ENCODE measurements around the gene MOSPD3. TPM values are rescaled to one million over a fixed set of nuclear protein-coding genes. Genes with fewer than 3 reads are reported as not detected.
"Not testable (repeated sequence)": the region's sequence is repeated elsewhere in the genome, so short reads cannot be mapped to it uniquely, and the experiment has no call there.

Gene MOSPD3
- total RNA-seq, result 30.1 and 36.0 TPM in 2 replicates
- 67.8 and 83.3 TPM in 2 replicates for polyA plus RNA-seq

- Histone ChIP-seq H3K4me1 (ENCODE audit: low read depth) (no peaks in the 10 kb centered on the region), H3K27ac (peak within 1 kb of the TSS; percentile 86), H3K36me3 (no peaks in the 10 kb centered on the region), H3K9me3 (ENCODE audit: low read depth) (no peaks in the 10 kb centered on the region), H3K27me3 (no peaks in the 10 kb centered on the region), H3K4me3 (peak within 1 kb of the TSS; percentile 72)
- no peak for TF ChIP-seq CTCF (IDR thresholded peaks at IDR 0.05; ENCODE audit: low read depth, low read length)
- peak; percentile 99 to 100 for DNase-seq (ENCODE audit: low read depth in 1 of 2, low spot score in 1 of 2)
Observed at GRCh38 chr7:100611983-100612729, at the start of gene MOSPD3. MOSPD3 (plus strand) TSS chr7:100612540; CDS start chr7:100612792, 252 bp downstream.

GRCh38 chr7:100563100-100563564 is 49.2 kb upstream of the MOSPD3 start:
- TF ChIP-seq CTCF (IDR thresholded peaks at IDR 0.05; ENCODE audit: low read depth, low read length), result no peak
- Histone ChIP-seq H3K36me3 (no peaks in the 10 kb centered on the region), H3K27ac (no peak overlapping the region), H3K27me3 (no peaks in the 10 kb centered on the region), H3K4me1 (ENCODE audit: low read depth) (no peaks in the 10 kb centered on the region), H3K4me3 (no peak overlapping the region), H3K9me3 (ENCODE audit: low read depth) (no peaks in the 10 kb centered on the region)
- no peak for DNase-seq (ENCODE audit: low read depth in 1 of 2, low spot score in 1 of 2)

- Histone ChIP-seq H3K27ac (no peak overlapping the region), H3K4me3 (no peak overlapping the region), H3K9me3 (ENCODE audit: low read depth) (no peaks in the 10 kb centered on the region), H3K36me3 (no peaks in the 10 kb centered on the region), H3K27me3 (no peaks in the 10 kb centered on the region), H3K4me1 (ENCODE audit: low read depth) (no peaks in the 10 kb centered on the region)
- peak; percentile 78 to 81 for DNase-seq (ENCODE audit: low read depth in 1 of 2, low spot score in 1 of 2)
- TF ChIP-seq CTCF (IDR thresholded peaks at IDR 0.05; ENCODE audit: low read depth, low read length), result peak; percentile 99
Observed at GRCh38 chr7:100563809-100564400, 48.4 kb upstream of the MOSPD3 start.

- not testable (repeated sequence) for H3K27ac ChIP-seq; H3K36me3 ChIP-seq; H3K4me3 ChIP-seq; H3K27me3 ChIP-seq; H3K9me3 ChIP-seq (ENCODE audit: low read depth); DNase-seq (ENCODE audit: low read depth in 1 of 2, low spot score in 1 of 2); H3K4me1 ChIP-seq (ENCODE audit: low read depth)
Observed at GRCh38 chr7:100564405-100564804, 47.9 kb upstream of the MOSPD3 start.

DNA sequence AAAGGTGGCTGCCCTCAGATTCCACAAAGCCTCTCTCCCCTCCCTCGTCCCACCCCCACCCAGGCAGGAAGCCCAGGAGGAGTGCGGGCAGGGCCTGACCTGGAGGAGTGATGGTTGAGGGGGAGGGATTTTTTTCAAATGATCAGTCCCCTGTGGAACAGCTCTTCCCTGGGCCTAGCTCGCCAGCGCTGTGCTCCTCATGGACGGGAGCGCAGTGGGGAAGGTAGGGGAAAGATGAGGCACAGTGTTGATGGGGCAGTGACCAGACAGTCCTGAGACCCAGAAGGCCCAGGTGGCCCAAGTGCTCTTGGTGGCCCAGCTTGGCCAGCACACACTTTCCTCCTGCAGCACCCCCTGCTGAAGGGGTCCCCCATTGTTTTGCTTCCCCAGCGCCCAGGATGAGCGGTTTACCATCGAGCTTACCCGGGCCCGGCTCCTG is 47.2 kb upstream of the MOSPD3 start:
- no peaks in the 10 kb centered on the region for H3K36me3 ChIP-seq

More for the DNA sequence above, 47.2 kb upstream of the MOSPD3 start:
- no peaks in the 10 kb centered on the region for H3K9me3 ChIP-seq (ENCODE audit: low read depth)
- DNase-seq (ENCODE audit: low read depth in 1 of 2, low spot score in 1 of 2), result no peak
- H3K27ac ChIP-seq, result no peak overlapping the region
- no peak overlapping the region for H3K4me3 ChIP-seq
- no peaks in the 10 kb centered on the region for H3K4me1 ChIP-seq (ENCODE audit: low read depth)
- TF ChIP-seq CTCF (IDR thresholded peaks at IDR 0.05; ENCODE audit: low read depth, low read length), result no peak
- H3K27me3 ChIP-seq, result no peaks in the 10 kb centered on the region
